Sigmoid colon (tissue), 4 donors: Measurements from ENCODE around the gene STX1B.

Experiments used
- POLR2AphosphoS5 ChIP-seq, 4 donors: sonication (generic); formaldehyde crosslinking; IDR thresholded peaks; one replicate each; pipeline ENCODE4 v1.6.1; 2017; ENCODE audit warnings: antibody characterized with exemption in 4 of 4
- TF ChIP-seq, protein P1 (sequence below), 4 experiments: fragments of 450-650 bp in 3 of 4; fragments of 200-600 bp in 1 of 4; IDR thresholded peaks; one replicate each; pipeline ENCODE4 v1.5.1; 2016 to 2019; ENCODE audit warnings: antibody characterized with exemption in 4 of 4, mild to moderate bottlenecking in 3 of 4, moderate library complexity in 2 of 4

DNA sequence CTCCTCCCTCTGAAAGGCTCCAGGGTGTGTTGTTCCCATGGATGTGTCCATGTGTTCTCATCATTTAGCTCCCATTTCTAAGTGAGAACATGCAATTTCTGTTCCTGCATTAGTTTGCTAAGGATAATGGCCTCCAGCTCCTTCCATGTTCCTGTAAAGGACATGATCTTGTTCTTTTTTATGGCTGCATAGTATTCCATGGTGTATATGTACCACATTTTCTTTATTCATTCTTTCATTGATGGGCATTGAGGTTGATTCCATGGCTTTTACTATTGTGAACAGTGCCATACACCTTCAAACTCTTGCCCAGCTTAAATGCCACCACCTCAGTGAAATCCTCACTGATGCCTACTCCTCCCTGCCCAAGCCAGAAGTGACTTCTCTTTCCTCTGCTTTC is 66.1 kb downstream of the STX1B start:
- TF ChIP-seq, protein P1, sequence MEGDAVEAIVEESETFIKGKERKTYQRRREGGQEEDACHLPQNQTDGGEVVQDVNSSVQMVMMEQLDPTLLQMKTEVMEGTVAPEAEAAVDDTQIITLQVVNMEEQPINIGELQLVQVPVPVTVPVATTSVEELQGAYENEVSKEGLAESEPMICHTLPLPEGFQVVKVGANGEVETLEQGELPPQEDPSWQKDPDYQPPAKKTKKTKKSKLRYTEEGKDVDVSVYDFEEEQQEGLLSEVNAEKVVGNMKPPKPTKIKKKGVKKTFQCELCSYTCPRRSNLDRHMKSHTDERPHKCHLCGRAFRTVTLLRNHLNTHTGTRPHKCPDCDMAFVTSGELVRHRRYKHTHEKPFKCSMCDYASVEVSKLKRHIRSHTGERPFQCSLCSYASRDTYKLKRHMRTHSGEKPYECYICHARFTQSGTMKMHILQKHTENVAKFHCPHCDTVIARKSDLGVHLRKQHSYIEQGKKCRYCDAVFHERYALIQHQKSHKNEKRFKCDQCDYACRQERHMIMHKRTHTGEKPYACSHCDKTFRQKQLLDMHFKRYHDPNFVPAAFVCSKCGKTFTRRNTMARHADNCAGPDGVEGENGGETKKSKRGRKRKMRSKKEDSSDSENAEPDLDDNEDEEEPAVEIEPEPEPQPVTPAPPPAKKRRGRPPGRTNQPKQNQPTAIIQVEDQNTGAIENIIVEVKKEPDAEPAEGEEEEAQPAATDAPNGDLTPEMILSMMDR (IDR thresholded peaks at IDR 0.05), result no peak
- no peak for TF ChIP-seq POLR2AphosphoS5 (IDR thresholded peaks at IDR 0.05)
